H9 (cell line): ENCODE measurements around the gene CFAP46. TPM values are rescaled to one million over a fixed set of nuclear protein-coding genes. Genes with fewer than 3 reads are reported as not detected.

Source experiments
- DNase-seq: peaks from one replicate; pipeline ENCODE4 v3.0.0-alpha.2; 2017
- H2AFZ ChIP-seq: one replicate; pipeline ENCODE4 v1.6.1; 2013; ENCODE audit warnings: mild to moderate bottlenecking, low read length, control low read depth, moderate library complexity
- H2AK5ac ChIP-seq: 2 replicates; pipeline ENCODE4 v1.6.1; 2013; ENCODE audit warnings: low read length, control low read depth, mixed read lengths; ENCODE audit not compliant: insufficient read length
- H2BK120ac ChIP-seq: one replicate; pipeline ENCODE4 v1.6.1; 2013; ENCODE audit warnings: low read depth, mild to moderate bottlenecking, low read length, control low read depth, inconsistent platforms; ENCODE audit not compliant: poor library complexity, severe bottlenecking
- H2BK12ac ChIP-seq: 2 replicates; pipeline ENCODE4 v1.6.1; 2013; ENCODE audit warnings: low read length, control low read depth, mixed read lengths, low read depth; ENCODE audit not compliant: insufficient read length
- H2BK15ac ChIP-seq: 2 replicates; pipeline ENCODE4 v1.6.1; 2013; ENCODE audit warnings: low read depth, low read length, control low read depth
- H2BK20ac ChIP-seq: one replicate; pipeline ENCODE4 v1.6.1; 2013; ENCODE audit warnings: low read depth, mild to moderate bottlenecking, low read length, control low read depth, inconsistent platforms; ENCODE audit not compliant: poor library complexity, severe bottlenecking
- H2BK5ac ChIP-seq: 2 replicates; pipeline ENCODE4 v1.6.1; 2013; ENCODE audit warnings: low read length, control low read depth, mixed read lengths; ENCODE audit not compliant: insufficient read length
- H3K14ac ChIP-seq: 2 replicates; pipeline ENCODE4 v1.6.1; 2013; ENCODE audit warnings: low read length, control low read depth; ENCODE audit not compliant: insufficient read depth
- H3K18ac ChIP-seq: 2 replicates; pipeline ENCODE4 v1.6.1; 2013; ENCODE audit warnings: low read depth, mild to moderate bottlenecking, mixed read lengths, low read length, control low read depth; ENCODE audit not compliant: insufficient read length
- H3K23ac ChIP-seq: 2 replicates; pipeline ENCODE4 v1.6.1; 2013; ENCODE audit warnings: low read length, control low read depth, mixed read lengths, low read depth; ENCODE audit not compliant: insufficient read length
- H3K23me2 ChIP-seq: 2 replicates; pipeline ENCODE4 v1.6.1; 2013; ENCODE audit warnings: low read depth, mild to moderate bottlenecking, mixed read lengths, low read length, control low read depth; ENCODE audit not compliant: insufficient read length, poor library complexity, severe bottlenecking
- H3K27ac ChIP-seq: 2 replicates; pipeline ENCODE4 v1.5.1; 2013; ENCODE audit warnings: low read length, control low read depth, mixed read lengths, low read depth; ENCODE audit not compliant: insufficient read length
- H3K27me3 ChIP-seq: 2 replicates; pipeline ENCODE4 v1.6.1; 2013; ENCODE audit warnings: low read length, control low read depth, inconsistent platforms; ENCODE audit not compliant: insufficient read depth
- H3K4ac ChIP-seq: 2 replicates; pipeline ENCODE4 v1.6.1; 2013; ENCODE audit warnings: low read depth, mild to moderate bottlenecking, control low read depth, inconsistent platforms, low read length, moderate library complexity
- H3K4me1 ChIP-seq: 2 replicates; pipeline ENCODE4 v1.6.1; 2013; ENCODE audit warnings: low read length, control low read depth, inconsistent platforms; ENCODE audit not compliant: insufficient read depth
- H3K4me2 ChIP-seq: 2 replicates; pipeline ENCODE4 v1.6.1; 2013; ENCODE audit warnings: low read length, control low read depth, mixed read lengths; ENCODE audit not compliant: insufficient read length, insufficient read depth
- H3K56ac ChIP-seq: 2 replicates; pipeline ENCODE4 v1.6.1; 2013; ENCODE audit warnings: low read depth, mild to moderate bottlenecking, mixed read lengths, low read length, control low read depth; ENCODE audit not compliant: insufficient read length
- H3K79me1 ChIP-seq: 2 replicates; pipeline ENCODE4 v1.6.1; 2013; ENCODE audit warnings: low read depth, mild to moderate bottlenecking, moderate library complexity, low read length, control low read depth, inconsistent platforms; ENCODE audit not compliant: insufficient read depth, poor library complexity, severe bottlenecking
- H3K79me2 ChIP-seq: 2 replicates; pipeline ENCODE4 v1.6.1; 2013; ENCODE audit warnings: low read length, control low read depth, inconsistent platforms; ENCODE audit not compliant: insufficient read depth
- H3K9ac ChIP-seq: 2 replicates; pipeline ENCODE4 v1.6.1; 2013; ENCODE audit warnings: low read length, control low read depth, mixed read lengths; ENCODE audit not compliant: insufficient read length; ENCODE audit errors: extremely low read depth
- H3K9me3 ChIP-seq: one replicate; pipeline ENCODE4 v1.6.1; 2013; ENCODE audit warnings: low read depth, low read length, inconsistent platforms; ENCODE audit not compliant: control insufficient read depth
- H3T11ph ChIP-seq: one replicate; pipeline ENCODE4 v1.6.1; 2013; ENCODE audit warnings: mild to moderate bottlenecking, low read length, control low read depth, inconsistent platforms
- H4K20me1 ChIP-seq: one replicate; pipeline ENCODE4 v1.6.1; 2013; ENCODE audit not compliant: control insufficient read depth, insufficient read length, insufficient read depth
- H4K5ac ChIP-seq: 2 replicates; pipeline ENCODE4 v1.6.1; 2013; ENCODE audit warnings: low read depth, mild to moderate bottlenecking, mixed read lengths, low read length, control low read depth; ENCODE audit not compliant: insufficient read length
- H4K8ac ChIP-seq: replicated peaks from 2 replicates; pipeline ENCODE4 v1.6.1; 2013; ENCODE audit warnings: low read length, control low read depth, mixed read lengths, low read depth; ENCODE audit not compliant: insufficient read length
- H4K91ac ChIP-seq: 2 replicates; pipeline ENCODE4 v1.6.1; 2013; ENCODE audit warnings: low read depth, mild to moderate bottlenecking, moderate library complexity, mixed read lengths, low read length, control low read depth; ENCODE audit not compliant: insufficient read length
- H3K27ac Mint-ChIP-seq, 3 experiments: 2 replicates in 2 of 3; 3 replicates in 1 of 3; pipeline ENCODE4 v1.8.0; 2020 to 2021; ENCODE audit warnings: mixed read lengths in 3 of 3, mild to moderate bottlenecking in 1 of 3, moderate library complexity in 1 of 3
- H3K27me3 Mint-ChIP-seq: 2 replicates; pipeline ENCODE4 v1.8.0; 2021; ENCODE audit warnings: low read depth, mild to moderate bottlenecking, moderate library complexity, mixed read lengths
- H3K36me3 Mint-ChIP-seq, 3 experiments: 2 replicates in 2 of 3; 3 replicates in 1 of 3; pipeline ENCODE4 v1.8.0; 2020 to 2021; ENCODE audit warnings: low read depth in 3 of 3, mixed read lengths in 3 of 3; ENCODE audit not compliant: insufficient read depth in 1 of 3
- H3K4me1 Mint-ChIP-seq, 2 experiments: 2 replicates each; pipeline ENCODE4 v1.8.0; 2020; ENCODE audit warnings: mixed read lengths in 2 of 2
- H3K4me3 Mint-ChIP-seq, 2 experiments: 2 replicates in 1 of 2; 3 replicates in 1 of 2; pipeline ENCODE4 v1.8.0; 2020 to 2021; ENCODE audit warnings: mild to moderate bottlenecking in 2 of 2, mixed read lengths in 2 of 2, moderate library complexity in 1 of 2
- H3K9me3 Mint-ChIP-seq, 2 experiments: 2 replicates in 1 of 2; 3 replicates in 1 of 2; pipeline ENCODE4 v1.8.0; 2020; ENCODE audit warnings: mild to moderate bottlenecking in 2 of 2, mixed read lengths in 2 of 2, moderate library complexity in 1 of 2
- WGBS: extraction: QIAGEN DNeasy Blood & Tissue Kit; methylation state at CpG from one replicate; pipeline ENCODE4 v1.1.7; 2013; ENCODE audit warnings: missing lambda C conversion rate, low lambda C conversion rate, mixed read lengths; ENCODE audit not compliant: insufficient read length; ENCODE audit errors: extremely low coverage; 5-methylcytosine and 5-hydroxymethylcytosine counted together
- total RNA-seq: library from RNA; stranded (reverse); gene quantifications from 2 replicates; pipeline ENCODE4 v1.2.1, GENCODE V29; 2021
- TF ChIP-seq, protein P1 (sequence below): fragments of 200-600 bp; sonication (generic); conservative IDR thresholded peaks from 3 replicates; pipeline ENCODE4 v1.8.0; 2021; ENCODE audit warnings: antibody characterized with exemption, mild to moderate bottlenecking

The CFAP46 gene
- total RNA-seq, 1 experiment from 2014 or later: 3.1 TPM

DNA sequence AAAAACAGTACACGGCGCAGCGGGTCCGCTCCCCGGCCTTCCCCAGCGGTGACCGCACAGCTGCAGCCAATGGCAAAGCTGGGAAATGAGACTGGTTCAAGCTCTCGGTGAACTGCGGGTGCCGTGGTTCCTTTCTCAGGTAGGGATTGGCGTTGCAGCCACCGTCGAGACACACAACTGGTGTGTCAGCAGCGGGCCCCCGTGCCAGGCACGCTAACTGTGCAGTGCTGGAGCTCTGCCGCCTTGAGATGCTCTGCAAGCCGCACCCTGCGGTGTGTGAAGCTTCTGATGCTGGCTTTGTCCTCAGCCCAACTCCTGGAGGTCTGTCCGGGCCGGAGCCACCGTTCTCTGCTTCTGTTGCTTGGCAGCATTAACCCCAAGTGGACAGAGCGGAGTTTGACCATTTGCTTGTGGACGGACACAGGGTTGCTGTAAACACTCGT, 135.8 kb downstream of the CFAP46 start:
- DNase-seq: no peak
- H3K9ac ChIP-seq: no peak overlapping the region
- H2BK12ac ChIP-seq: no peak overlapping the region
- H2BK120ac ChIP-seq: no peak overlapping the region
- no peaks in the 10 kb centered on the region; a peak in 2 of 7 replicates for H3K36me3 Mint-ChIP-seq
- no peak overlapping the region for H3K4me2 ChIP-seq
- no peak overlapping the region for H2AFZ ChIP-seq
- H2BK15ac ChIP-seq: no peak overlapping the region
- no peak overlapping the region for H2BK20ac ChIP-seq
- no peak overlapping the region for H3K56ac ChIP-seq
- H2AK5ac ChIP-seq: no peak overlapping the region
- H4K20me1 ChIP-seq: no peaks in the 10 kb centered on the region
- peaks cover 0 to 5% of the 10 kb centered on the region in 2 experiments; a peak in 3 of 5 replicates for H3K9me3 Mint-ChIP-seq
- no peaks in the 10 kb centered on the region for H3K4me1 ChIP-seq
- no peak overlapping the region for H3K27ac ChIP-seq
- H4K5ac ChIP-seq: no peak overlapping the region
- H3K4me1 Mint-ChIP-seq: peaks cover 0 to 14% of the 10 kb centered on the region in 2 experiments; a peak in 2 of 4 replicates
- no CpG with 5 or more reads among the region's 25 CpGs for WGBS
- no peaks in the 10 kb centered on the region for H3K9me3 ChIP-seq
- no peak overlapping the region for H3K4ac ChIP-seq
- H3K79me2 ChIP-seq: no peaks in the 10 kb centered on the region
- no peaks in the 10 kb centered on the region for H3K27me3 ChIP-seq
- no peak overlapping the region for H3T11ph ChIP-seq
- no peak overlapping the region for H3K18ac ChIP-seq
- no peak overlapping the region for H4K91ac ChIP-seq
- no peaks in the 10 kb centered on the region; the same call in none of the 2 replicates for H3K27me3 Mint-ChIP-seq
- H3K27ac Mint-ChIP-seq: no peak overlapping the region
- H3K23me2 ChIP-seq: no peaks in the 10 kb centered on the region
- no peaks in the 10 kb centered on the region for H3K79me1 ChIP-seq
- H3K23ac ChIP-seq: no peak overlapping the region
- TF ChIP-seq, protein P1, sequence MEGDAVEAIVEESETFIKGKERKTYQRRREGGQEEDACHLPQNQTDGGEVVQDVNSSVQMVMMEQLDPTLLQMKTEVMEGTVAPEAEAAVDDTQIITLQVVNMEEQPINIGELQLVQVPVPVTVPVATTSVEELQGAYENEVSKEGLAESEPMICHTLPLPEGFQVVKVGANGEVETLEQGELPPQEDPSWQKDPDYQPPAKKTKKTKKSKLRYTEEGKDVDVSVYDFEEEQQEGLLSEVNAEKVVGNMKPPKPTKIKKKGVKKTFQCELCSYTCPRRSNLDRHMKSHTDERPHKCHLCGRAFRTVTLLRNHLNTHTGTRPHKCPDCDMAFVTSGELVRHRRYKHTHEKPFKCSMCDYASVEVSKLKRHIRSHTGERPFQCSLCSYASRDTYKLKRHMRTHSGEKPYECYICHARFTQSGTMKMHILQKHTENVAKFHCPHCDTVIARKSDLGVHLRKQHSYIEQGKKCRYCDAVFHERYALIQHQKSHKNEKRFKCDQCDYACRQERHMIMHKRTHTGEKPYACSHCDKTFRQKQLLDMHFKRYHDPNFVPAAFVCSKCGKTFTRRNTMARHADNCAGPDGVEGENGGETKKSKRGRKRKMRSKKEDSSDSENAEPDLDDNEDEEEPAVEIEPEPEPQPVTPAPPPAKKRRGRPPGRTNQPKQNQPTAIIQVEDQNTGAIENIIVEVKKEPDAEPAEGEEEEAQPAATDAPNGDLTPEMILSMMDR: no peak
- no peak overlapping the region for H3K14ac ChIP-seq
- no peak overlapping the region for H2BK5ac ChIP-seq
- H4K8ac ChIP-seq: no peak overlapping the region
- no peak overlapping the region for H3K4me3 Mint-ChIP-seq
